Progenitor cell of endocrine pancreas (in vitro differentiated cells): ENCODE data around the gene COL9A3. TPM values are rescaled to one million over a fixed set of nuclear protein-coding genes. Genes with fewer than 3 reads are reported as not detected.
A peak's percentile ranks its signal among the peaks of the same experiment; 100 is the strongest.

Experiments
- DNase-seq: peaks from one replicate; pipeline ENCODE4 v3.0.0; 2021; ENCODE audit warnings: low spot score; ENCODE audit not compliant: unreplicated experiment
- H3K27ac Mint-ChIP-seq: 2 replicates; pipeline ENCODE4 v1.8.0; 2021; ENCODE audit warnings: mild to moderate bottlenecking, moderate library complexity, mixed read lengths
- H3K27me3 Mint-ChIP-seq: 2 replicates; pipeline ENCODE4 v1.8.0; 2021; ENCODE audit warnings: mixed read lengths
- H3K36me3 Mint-ChIP-seq: 2 replicates; pipeline ENCODE4 v1.8.0; 2022; ENCODE audit warnings: mixed read lengths; ENCODE audit not compliant: insufficient read depth
- H3K4me1 Mint-ChIP-seq: 2 replicates; pipeline ENCODE4 v1.8.0; 2021; ENCODE audit warnings: low read depth, mixed read lengths
- H3K4me3 Mint-ChIP-seq: 2 replicates; pipeline ENCODE4 v1.8.0; 2021; ENCODE audit warnings: low read depth, mild to moderate bottlenecking, moderate library complexity, mixed read lengths
- H3K9me3 Mint-ChIP-seq: 2 replicates; pipeline ENCODE4 v1.8.0; 2021; ENCODE audit warnings: low read depth, mixed read lengths
- CTCF ChIP-seq: fragments of 200-600 bp; sonication (generic); IDR thresholded peaks from one replicate; pipeline ENCODE4 v1.5.0; 2021; ENCODE audit warnings: antibody characterized with exemption, mild to moderate bottlenecking; ENCODE audit not compliant: unreplicated experiment
- total RNA-seq: library from RNA; stranded (reverse); gene quantifications from 2 replicates; pipeline ENCODE4 v1.2.1, GENCODE V29; 2021

COL9A3 gene
- total RNA-seq, 1 donor from 2014 or later: 81.5 TPM

DNA sequence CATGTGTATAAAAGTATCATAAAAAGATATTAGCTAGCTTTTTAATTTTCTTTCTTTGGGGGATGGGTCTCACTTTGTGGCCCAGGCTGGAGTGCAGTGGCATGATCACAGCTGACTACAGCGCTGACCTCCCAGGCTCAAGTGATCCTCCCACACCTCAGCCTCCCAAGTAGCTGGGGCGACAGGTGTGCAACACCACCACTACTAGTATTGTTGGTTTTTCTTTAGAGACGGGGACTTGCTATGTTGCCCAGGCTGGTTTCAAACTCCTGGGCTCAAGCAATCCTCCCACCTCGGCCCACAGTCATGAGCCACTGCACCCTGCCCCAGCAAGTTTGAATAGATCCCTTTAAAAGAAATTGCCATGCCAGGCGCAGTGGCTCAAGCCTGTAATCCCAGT is 38.3 kb downstream of the COL9A3 start:
- Mint-ChIP-seq H3K27ac (no peak overlapping the region), H3K36me3 (peaks cover 10% of the 10 kb centered on the region), H3K9me3 (no peaks in the 10 kb centered on the region), H3K27me3 (peaks cover 13% of the 10 kb centered on the region), H3K4me3 (no peak overlapping the region), H3K4me1 (peaks cover 1% of the 10 kb centered on the region)
- TF ChIP-seq CTCF: no peak
- DNase-seq: no peak

GRCh38 chr20:62856931-62857619 is 40.2 kb downstream of the COL9A3 start:
- H3K36me3 Mint-ChIP-seq: peaks cover 10% of the 10 kb centered on the region
- peaks cover 4% of the 10 kb centered on the region for H3K4me1 Mint-ChIP-seq
- no peak overlapping the region for H3K4me3 Mint-ChIP-seq
- DNase-seq: no peak
- no peaks in the 10 kb centered on the region for H3K9me3 Mint-ChIP-seq
- no peak overlapping the region for H3K27ac Mint-ChIP-seq
- TF ChIP-seq CTCF: no peak
- peaks cover 17% of the 10 kb centered on the region for H3K27me3 Mint-ChIP-seq

DNA sequence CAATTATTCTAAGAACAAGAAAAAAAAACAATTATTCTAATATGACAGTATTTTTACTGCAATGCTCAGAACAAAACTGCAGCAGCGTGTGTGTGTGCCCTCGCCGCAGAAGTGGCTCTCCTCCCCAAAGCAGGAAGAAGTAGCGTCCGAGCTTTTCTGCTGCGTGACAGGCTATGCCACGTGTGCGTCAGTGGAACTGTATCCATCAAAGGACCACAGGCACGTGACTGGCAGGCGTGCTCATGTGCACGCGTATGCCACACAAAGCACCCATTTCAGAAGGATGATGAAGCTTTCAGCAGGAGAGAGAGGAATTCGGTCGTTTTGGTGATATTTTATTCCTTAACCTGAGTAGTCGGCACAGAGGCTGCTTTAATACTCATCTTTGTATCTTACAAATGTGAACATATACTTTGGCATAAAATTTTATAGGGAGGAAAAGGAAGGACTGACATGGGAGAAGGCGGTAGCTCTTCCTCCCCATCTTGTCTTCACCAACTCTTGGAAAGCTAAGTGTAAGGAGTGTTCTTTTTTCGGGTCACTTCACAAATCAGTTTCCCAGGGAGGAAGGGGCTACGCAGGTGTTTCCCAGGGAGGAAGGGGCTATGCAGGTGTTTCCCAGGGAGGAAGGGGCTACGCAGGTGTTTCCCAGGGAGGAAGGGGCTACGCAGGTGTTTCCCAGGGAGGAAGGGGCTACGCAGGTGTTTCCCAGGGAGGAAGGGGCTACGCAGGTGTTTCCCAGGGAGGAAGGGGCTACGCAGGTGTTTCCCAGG is 41.4 kb downstream of the COL9A3 start:
- Mint-ChIP-seq H3K27ac (no peak overlapping the region), H3K4me3 (no peak overlapping the region), H3K27me3 (peaks cover 21% of the 10 kb centered on the region), H3K4me1 (peaks cover 4% of the 10 kb centered on the region), H3K36me3 (peaks cover 6% of the 10 kb centered on the region), H3K9me3 (no peaks in the 10 kb centered on the region)
- TF ChIP-seq CTCF: no peak
- no peak for DNase-seq

GRCh38 chr20:62859721-62860120 is 42.9 kb downstream of the COL9A3 start:
- DNase-seq: no peak
- H3K27ac Mint-ChIP-seq: no peak overlapping the region
- peaks cover 4% of the 10 kb centered on the region for H3K36me3 Mint-ChIP-seq
- H3K9me3 Mint-ChIP-seq: no peaks in the 10 kb centered on the region
- peaks cover 4% of the 10 kb centered on the region for H3K4me1 Mint-ChIP-seq
- peaks cover 21% of the 10 kb centered on the region for H3K27me3 Mint-ChIP-seq
- no peak for TF ChIP-seq CTCF
- peak overlapping the region; percentile 56 for H3K4me3 Mint-ChIP-seq

GRCh38 chr20:62860391-62860923 is 43.6 kb downstream of the COL9A3 start:
- peaks cover 4% of the 10 kb centered on the region for H3K4me1 Mint-ChIP-seq
- H3K4me3 Mint-ChIP-seq: peak overlapping the region; percentile 56
- H3K27ac Mint-ChIP-seq: peak overlapping the region; percentile 15
- H3K27me3 Mint-ChIP-seq: peaks cover 21% of the 10 kb centered on the region
- peaks cover 3% of the 10 kb centered on the region for H3K36me3 Mint-ChIP-seq
- H3K9me3 Mint-ChIP-seq: no peaks in the 10 kb centered on the region
- DNase-seq: no peak
- TF ChIP-seq CTCF: no peak
